HFFc6 (cell line): Measurements from ENCODE around the gene RPS4Y1. TPM values are rescaled to one million over a fixed set of nuclear protein-coding genes. Genes with fewer than 3 reads are reported as not detected.
"Not testable (repeated sequence)": the region's sequence is repeated elsewhere in the genome, so short reads cannot be mapped to it uniquely, and the experiment has no call there.

Experiments used
- DNase-seq: peaks from one replicate; pipeline ENCODE4 v3.0.0-alpha.2; 2018
- H3K27ac Mint-ChIP-seq: 2 replicates; pipeline ENCODE4 v1.8.0; 2020; ENCODE audit warnings: mild to moderate bottlenecking, mixed read lengths
- H3K27me3 Mint-ChIP-seq: 2 replicates; pipeline ENCODE4 v1.8.0; 2021; ENCODE audit warnings: mild to moderate bottlenecking, moderate library complexity, mixed read lengths; ENCODE audit not compliant: insufficient read depth
- H3K36me3 Mint-ChIP-seq: 2 replicates; pipeline ENCODE4 v1.8.0; 2021; ENCODE audit warnings: low read depth, mixed read lengths
- H3K4me1 Mint-ChIP-seq: 2 replicates; pipeline ENCODE4 v1.8.0; 2020; ENCODE audit warnings: low read depth, mixed read lengths
- H3K4me3 Mint-ChIP-seq: 2 replicates; pipeline ENCODE4 v1.8.0; 2020; ENCODE audit warnings: mild to moderate bottlenecking, moderate library complexity, mixed read lengths
- H3K9me3 Mint-ChIP-seq: 2 replicates; pipeline ENCODE4 v1.8.0; 2020; ENCODE audit warnings: mild to moderate bottlenecking, mixed read lengths
- total RNA-seq, 6 experiments: library from RNA; stranded (reverse); fragmentation: NEBNext Ultra II Directional; extraction: Animal tissue kit (Norgen Biotek cat#: 25700); gene quantifications; 2 replicates in 1 of 6; 3 replicates in 5 of 6; pipeline ENCODE4 v1.2.3, GENCODE V29; 2021
- TF ChIP-seq, protein P1 (sequence below): fragments of 200-600 bp; sonication (generic); IDR thresholded peaks from 2 replicates; pipeline ENCODE4 v1.5.0; 2021; ENCODE audit warnings: antibody characterized with exemption, mild to moderate bottlenecking

The RPS4Y1 gene
- total RNA-seq, 6 experiments from 2014 or later: 295 to 324 (median 307) TPM

DNA sequence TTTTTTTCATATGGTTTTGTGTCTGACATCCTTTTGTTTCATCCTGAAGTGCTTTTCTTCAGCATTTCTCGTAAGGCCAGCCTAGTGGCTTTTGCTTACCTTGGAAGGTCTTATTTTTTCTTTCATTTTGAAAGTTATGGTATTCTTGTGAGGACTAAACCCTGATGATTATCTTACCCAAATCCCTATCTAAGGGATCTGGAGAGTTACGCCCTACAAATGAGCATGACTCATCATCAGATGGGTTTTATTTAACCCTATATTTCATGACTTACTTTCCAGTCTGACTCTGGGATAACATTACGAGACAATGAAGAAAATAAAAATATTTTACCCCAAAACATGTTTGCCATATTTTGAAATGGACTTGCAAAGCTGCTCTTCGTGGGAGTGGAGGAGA is 18.4 kb downstream of the RPS4Y1 start:
- DNase-seq: no peak
- Mint-ChIP-seq H3K36me3 (peaks cover 35% of the 10 kb centered on the region), H3K4me3 (peak overlapping the region; percentile 86), H3K27ac (peak overlapping the region; percentile 96), H3K9me3 (no peaks in the 10 kb centered on the region), H3K27me3 (no peaks in the 10 kb centered on the region), H3K4me1 (peaks cover 69% of the 10 kb centered on the region)
- TF ChIP-seq, protein P1, sequence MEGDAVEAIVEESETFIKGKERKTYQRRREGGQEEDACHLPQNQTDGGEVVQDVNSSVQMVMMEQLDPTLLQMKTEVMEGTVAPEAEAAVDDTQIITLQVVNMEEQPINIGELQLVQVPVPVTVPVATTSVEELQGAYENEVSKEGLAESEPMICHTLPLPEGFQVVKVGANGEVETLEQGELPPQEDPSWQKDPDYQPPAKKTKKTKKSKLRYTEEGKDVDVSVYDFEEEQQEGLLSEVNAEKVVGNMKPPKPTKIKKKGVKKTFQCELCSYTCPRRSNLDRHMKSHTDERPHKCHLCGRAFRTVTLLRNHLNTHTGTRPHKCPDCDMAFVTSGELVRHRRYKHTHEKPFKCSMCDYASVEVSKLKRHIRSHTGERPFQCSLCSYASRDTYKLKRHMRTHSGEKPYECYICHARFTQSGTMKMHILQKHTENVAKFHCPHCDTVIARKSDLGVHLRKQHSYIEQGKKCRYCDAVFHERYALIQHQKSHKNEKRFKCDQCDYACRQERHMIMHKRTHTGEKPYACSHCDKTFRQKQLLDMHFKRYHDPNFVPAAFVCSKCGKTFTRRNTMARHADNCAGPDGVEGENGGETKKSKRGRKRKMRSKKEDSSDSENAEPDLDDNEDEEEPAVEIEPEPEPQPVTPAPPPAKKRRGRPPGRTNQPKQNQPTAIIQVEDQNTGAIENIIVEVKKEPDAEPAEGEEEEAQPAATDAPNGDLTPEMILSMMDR: no peak

DNA sequence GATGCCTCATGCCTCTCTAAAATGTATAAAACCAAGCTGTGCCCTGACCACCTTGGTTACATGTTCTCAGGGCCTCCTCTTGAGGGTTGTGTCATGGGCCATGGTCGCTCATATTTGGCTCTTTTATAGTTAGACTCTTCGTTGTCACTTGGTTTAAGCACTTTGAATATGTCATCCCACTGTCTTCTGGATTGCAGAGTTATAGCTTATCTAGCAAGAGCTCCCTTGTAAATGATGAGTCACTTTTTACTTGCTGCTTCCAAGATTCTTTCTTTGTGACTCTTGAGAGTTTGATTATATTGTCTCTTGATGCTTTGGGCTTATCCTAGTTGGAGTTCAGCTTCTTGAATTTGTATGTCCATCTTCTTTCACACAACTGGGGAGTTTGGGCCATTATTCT is 19.1 kb downstream of the RPS4Y1 start:
- H3K36me3 Mint-ChIP-seq: peaks cover 35% of the 10 kb centered on the region
- peak; percentile 82 for DNase-seq
- peak overlapping the region; percentile 86 for H3K4me3 Mint-ChIP-seq
- H3K4me1 Mint-ChIP-seq: peaks cover 68% of the 10 kb centered on the region
- H3K27ac Mint-ChIP-seq: peak overlapping the region; percentile 96
- TF ChIP-seq, protein P1: no peak
- no peaks in the 10 kb centered on the region for H3K27me3 Mint-ChIP-seq
- no peaks in the 10 kb centered on the region for H3K9me3 Mint-ChIP-seq

DNA sequence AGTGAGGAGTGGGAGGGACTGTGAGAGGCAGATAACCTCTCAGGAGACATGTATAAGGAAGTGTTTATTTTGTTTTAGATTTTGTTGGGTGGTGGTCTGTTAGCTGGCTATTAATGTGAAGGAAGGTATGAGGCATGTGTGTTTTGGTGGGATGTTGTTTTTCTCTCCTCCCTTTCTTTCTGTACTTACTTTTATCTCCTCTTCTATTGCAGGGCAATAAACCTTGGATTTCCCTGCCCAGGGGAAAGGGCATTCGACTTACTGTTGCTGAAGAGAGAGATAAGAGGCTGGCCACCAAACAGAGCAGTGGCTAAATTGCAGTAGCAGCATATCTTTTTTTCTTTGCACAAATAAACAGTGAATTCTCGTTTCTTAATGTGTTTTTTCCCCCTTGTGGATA is 25.2 kb downstream of the RPS4Y1 start:
- TF ChIP-seq, protein P1: no peak
- H3K36me3 Mint-ChIP-seq: peaks cover 37% of the 10 kb centered on the region
- no peak overlapping the region for H3K4me3 Mint-ChIP-seq
- peaks cover 3% of the 10 kb centered on the region for H3K27me3 Mint-ChIP-seq
- H3K4me1 Mint-ChIP-seq: peaks cover 16% of the 10 kb centered on the region
- H3K9me3 Mint-ChIP-seq: no peaks in the 10 kb centered on the region
- H3K27ac Mint-ChIP-seq: peak overlapping the region; percentile 9; the same call in 1 of the 2 replicates
- no peak for DNase-seq

DNA sequence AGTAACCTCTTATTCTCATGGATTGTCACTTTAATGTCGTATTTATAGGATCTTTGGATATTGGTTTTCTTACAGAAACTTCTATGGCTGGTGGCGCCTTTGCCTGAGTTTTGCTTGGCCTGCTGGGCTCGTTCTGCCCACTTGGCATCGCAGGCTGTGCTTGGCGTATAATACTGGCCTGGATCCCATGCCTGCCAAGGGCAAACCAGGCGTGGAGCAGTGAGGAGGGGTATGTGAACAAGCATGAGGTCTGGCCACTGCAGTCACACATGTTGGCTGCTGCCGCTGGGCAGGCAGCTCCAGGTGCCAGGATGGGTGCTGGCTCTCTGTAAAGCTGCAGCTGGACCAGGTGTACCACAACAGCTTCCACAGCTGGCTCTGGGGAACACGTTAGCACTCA is 26.1 kb downstream of the RPS4Y1 start:
- Mint-ChIP-seq H3K36me3 (peaks cover 36% of the 10 kb centered on the region), H3K4me1 (peaks cover 10% of the 10 kb centered on the region), H3K4me3 (no peak overlapping the region), H3K27ac (no peak overlapping the region), H3K9me3 (no peaks in the 10 kb centered on the region), H3K27me3 (peaks cover 3% of the 10 kb centered on the region)
- DNase-seq: no peak
- TF ChIP-seq, protein P1: no peak

DNA sequence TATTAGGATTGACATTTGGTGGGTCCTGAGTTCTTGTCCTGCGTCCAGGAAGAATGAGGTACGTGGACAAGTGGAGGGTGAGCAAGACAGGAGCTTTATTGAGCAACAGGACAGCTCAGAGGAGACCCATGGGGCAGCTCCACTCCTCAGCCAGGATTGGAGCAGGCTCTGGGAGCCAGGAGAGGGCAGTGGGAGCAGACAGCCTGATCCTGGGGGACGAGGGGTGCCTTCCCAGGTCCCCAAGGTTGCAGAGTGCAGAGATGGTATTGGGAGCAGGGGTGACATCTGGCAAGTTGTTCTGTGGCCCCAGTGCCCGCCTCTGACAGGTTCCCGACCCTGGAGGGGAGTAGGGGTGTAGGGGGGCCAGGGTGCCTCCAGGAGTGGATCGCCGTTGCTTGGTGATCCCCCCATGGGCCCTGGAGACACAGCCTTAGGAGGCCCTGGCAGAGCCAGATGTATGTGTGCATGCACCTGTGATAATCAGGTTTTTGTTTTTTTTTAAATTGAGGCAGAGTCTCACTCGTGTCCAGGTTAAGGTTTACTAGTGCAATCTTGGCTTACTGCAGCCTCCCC is 26.7 kb downstream of the RPS4Y1 start:
- Mint-ChIP-seq H3K4me3 (no peak overlapping the region), H3K4me1 (peaks cover 9% of the 10 kb centered on the region; the same call in 1 of the 2 replicates), H3K9me3 (no peaks in the 10 kb centered on the region), H3K27me3 (peaks cover 3% of the 10 kb centered on the region), H3K36me3 (peaks cover 31% of the 10 kb centered on the region), H3K27ac (no peak overlapping the region)
- TF ChIP-seq, protein P1: no peak
- DNase-seq: no peak

DNA sequence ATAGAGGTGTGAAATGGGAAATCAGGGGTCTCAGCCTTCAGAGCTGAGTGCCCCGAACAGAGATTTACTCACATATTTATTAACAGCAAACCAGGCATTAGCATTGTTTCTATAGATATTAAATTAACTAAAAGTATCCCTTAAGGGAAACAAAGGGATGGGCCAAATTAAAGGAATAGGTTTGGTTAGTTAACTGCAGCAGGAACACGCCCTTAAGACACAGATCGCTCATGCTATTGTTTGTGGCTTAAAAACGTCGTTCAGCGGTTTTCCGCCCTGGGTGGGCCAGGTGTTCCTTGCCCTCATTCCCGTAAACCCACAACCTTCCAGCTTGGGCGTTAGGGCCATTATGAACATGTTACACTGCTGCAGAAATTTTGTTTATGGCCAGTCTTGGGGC is 30.8 kb downstream of the RPS4Y1 start:
- not testable (repeated sequence) for DNase-seq, H3K27me3 Mint-ChIP-seq, H3K4me3 Mint-ChIP-seq, H3K9me3 Mint-ChIP-seq, H3K27ac Mint-ChIP-seq
- peaks cover 15% of the 10 kb centered on the region for H3K36me3 Mint-ChIP-seq
- H3K4me1 Mint-ChIP-seq: peaks cover 19% of the 10 kb centered on the region
